ENCODE results near the gene CRELD2.

CRELD2 gene

GRCh38 chr22:49960159-49961004, 41.9 kb downstream of the CRELD2 start, which contains the start of gene PIM3 (continued):
- TF ChIP-seq ZNF362 (tag by site-specific recombination; IDR thresholded peaks at IDR 0.05): no peak
- TF ChIP-seq ZNF639 (tag by site-specific recombination; IDR thresholded peaks at IDR 0.05): no peak
- TF ChIP-seq ZFP37 (tag by site-specific recombination; IDR thresholded peaks at IDR 0.05): no peak
- no peak for TF ChIP-seq ATF2 (tag by site-specific recombination; IDR thresholded peaks at IDR 0.05; ENCODE audit: low read depth)
- no peak for TF ChIP-seq ZNF18 (tag by site-specific recombination; IDR thresholded peaks at IDR 0.05)
- no peak for TF ChIP-seq ZFP3 (tag by site-specific recombination; IDR thresholded peaks at IDR 0.05; ENCODE audit: low read depth)
- TF ChIP-seq ELK4 (IDR thresholded peaks at IDR 0.05; ENCODE audit: borderline replicate concordance, low read depth, low read length): peak; percentile 93; the same call in 1 of the 2 replicates
- no peak for TF ChIP-seq ZNF248 (tag by site-specific recombination; IDR thresholded peaks at IDR 0.05)
- no peak for TF ChIP-seq ZNF426 (tag by site-specific recombination; IDR thresholded peaks at IDR 0.05)
- no peak; the same call in none of the 2 replicates for TF ChIP-seq SP7 (tag by site-specific recombination; IDR thresholded peaks at IDR 0.05)
- TF ChIP-seq ZNF155 (tag by site-specific recombination; IDR thresholded peaks at IDR 0.05): no peak
- TF ChIP-seq YY2 (tag by site-specific recombination; IDR thresholded peaks at IDR 0.05): no peak
- TF ChIP-seq ZNF121 (tag by site-specific recombination; IDR thresholded peaks at IDR 0.05): peak; percentile 52; the same call in 1 of the 2 replicates
- TF ChIP-seq ZNF830 (tag by site-specific recombination; IDR thresholded peaks at IDR 0.05; ENCODE audit: low read depth): no peak
- no peak for TF ChIP-seq ZNF785 (tag by site-specific recombination; IDR thresholded peaks at IDR 0.05)
- TF ChIP-seq AEBP2 (tag by site-specific recombination; IDR thresholded peaks at IDR 0.05; ENCODE audit: borderline replicate concordance): no peak
- no peak for TF ChIP-seq GFI1B (tag by site-specific recombination; IDR thresholded peaks at IDR 0.05)
- TF ChIP-seq FEZF1 (tag by site-specific recombination; IDR thresholded peaks at IDR 0.05): no peak
- TF ChIP-seq WT1 (tag by site-specific recombination; IDR thresholded peaks at IDR 0.05): 0 out of 2 replicates have a peak, but pooled peaks have one; percentile 6
- peak; percentile 26; the same call in 1 of the 2 replicates for TF ChIP-seq ZBTB17 (tag by site-specific recombination; IDR thresholded peaks at IDR 0.05)
- TF ChIP-seq ZBTB21 (tag by site-specific recombination; IDR thresholded peaks at IDR 0.05): no peak
- TF ChIP-seq ZNF292 (tag by site-specific recombination; IDR thresholded peaks at IDR 0.05; ENCODE audit: borderline replicate concordance, low read depth): no peak
- TF ChIP-seq ZNF791 (tag by site-specific recombination; IDR thresholded peaks at IDR 0.05): no peak
- no peak for TF ChIP-seq ZNF776 (tag by site-specific recombination; IDR thresholded peaks at IDR 0.05; ENCODE audit: borderline replicate concordance)
- TF ChIP-seq PRDM2 (tag by site-specific recombination; IDR thresholded peaks at IDR 0.05; ENCODE audit: borderline replicate concordance): no peak

Measured in HEK293 (cell line).